Inflammatory macrophage treated with lipopolysaccharide for 4 hours (primary cell): ENCODE data around the gene SUCLG2.

Experiments
- DNase-seq: peaks from one replicate; pipeline ENCODE4 v3.0.0-alpha.2; 2020

SUCLG2 gene

DNA sequence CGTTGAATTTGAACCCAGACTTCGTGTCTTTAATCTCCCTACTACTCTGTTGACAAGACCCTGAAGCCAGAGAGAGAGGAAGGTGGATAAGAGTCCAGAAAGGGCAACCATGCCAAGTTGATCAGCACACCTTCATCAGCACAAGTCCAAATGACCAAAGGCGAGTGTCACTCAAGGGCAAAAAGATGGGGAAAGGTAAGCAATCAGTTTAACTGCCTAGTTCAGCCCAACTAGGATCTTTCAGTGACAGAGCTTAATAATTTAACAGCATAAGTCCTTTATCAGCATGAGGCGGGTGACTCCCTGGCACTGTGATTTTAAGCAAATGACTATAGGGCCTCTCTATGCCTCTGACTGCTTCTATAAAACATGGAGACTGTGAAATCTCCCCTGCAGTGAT lies 6.2 kb downstream of the SUCLG2 start:
- DNase-seq, result no peak

DNA sequence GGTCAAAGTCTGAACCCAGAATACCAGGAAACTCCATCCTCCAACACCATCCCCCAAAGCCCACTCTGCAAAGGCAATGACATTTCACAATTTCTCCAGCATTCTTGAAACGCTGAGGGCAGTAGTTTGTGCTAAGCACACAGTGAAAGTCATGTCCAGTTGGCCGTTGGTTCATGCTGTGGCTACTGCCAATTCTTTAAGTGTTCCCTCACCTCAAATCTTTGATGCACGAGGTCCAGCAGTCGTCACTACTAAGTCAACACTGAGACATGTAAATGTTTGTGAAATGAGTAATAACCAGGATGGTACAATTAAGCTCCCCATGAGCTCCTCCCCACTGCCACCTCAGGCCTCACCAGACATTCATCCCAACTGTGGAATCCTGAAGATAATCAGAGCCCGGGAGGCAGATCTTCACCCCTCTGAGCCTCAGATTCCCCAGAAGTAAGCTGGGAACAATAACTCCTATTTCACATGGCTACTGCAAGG lies 7.0 kb downstream of the SUCLG2 start:
- DNase-seq, result no peak

GRCh38 chr3:67646586-67647234 lies 7.7 kb downstream of the SUCLG2 start:
- no peak for DNase-seq

DNA sequence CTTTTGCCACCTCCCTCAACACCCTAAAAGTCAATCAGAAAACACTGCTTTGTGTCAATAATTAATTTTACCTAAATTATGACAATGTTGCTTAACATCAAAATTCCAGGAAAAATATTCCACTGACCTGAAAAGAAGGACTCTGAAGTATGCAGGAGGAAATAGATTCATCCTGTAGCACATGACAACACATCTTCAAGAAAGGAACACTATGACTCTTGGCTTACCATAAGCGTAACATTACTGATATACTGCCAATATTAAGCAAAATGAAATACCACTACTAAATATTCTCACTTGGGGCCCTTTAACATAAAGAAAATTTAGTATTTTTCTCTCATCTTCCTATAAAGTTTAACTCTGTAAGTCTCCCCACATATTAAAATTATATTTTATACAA lies 9.6 kb downstream of the SUCLG2 start:
- no peak for DNase-seq

DNA sequence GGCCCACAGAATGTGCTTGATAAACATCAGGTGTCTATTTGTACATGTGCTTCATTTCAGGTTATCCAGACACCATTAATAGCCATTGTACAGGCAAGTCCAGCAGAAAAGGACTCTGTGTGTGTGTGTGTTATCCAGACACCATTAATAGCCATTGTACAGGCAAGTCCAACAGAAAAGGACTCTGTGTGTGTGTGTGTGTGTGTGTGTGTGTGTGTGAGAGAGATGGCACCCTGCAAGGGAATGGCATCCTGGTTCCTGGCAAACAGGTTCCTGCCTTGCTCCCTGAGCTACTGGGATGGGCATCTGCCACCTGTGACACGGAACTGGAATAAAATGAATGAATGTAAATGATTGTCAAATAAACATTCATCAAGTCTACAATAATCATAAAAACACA lies 11.7 kb downstream of the SUCLG2 start:
- DNase-seq, result no peak

DNA sequence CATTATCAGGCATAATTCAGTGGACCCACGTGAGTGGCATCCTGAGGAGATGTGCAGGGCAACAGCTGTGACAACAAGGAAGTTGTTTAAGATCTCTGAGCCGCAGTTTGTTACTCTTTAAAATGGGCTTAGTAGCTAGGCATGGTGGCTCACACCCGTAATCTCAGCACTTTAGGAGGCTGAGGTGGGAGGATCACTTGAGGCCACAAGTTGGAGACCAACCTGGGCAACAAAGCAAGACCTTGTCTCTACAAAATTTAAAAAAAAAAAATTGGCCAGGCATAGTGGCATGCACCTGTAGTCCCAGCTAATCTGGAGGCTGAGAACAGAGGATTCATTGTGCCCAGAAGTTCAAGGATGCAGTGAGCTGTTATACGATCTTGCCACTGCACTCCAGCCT lies 12.2 kb downstream of the SUCLG2 start:
- DNase-seq, result no peak

- no peak for DNase-seq
Measured at GRCh38 chr3:67641451-67641850, 13.0 kb downstream of the SUCLG2 start.

GRCh38 chr3:67640023-67640660 lies 14.3 kb downstream of the SUCLG2 start:
- DNase-seq, result no peak

DNA sequence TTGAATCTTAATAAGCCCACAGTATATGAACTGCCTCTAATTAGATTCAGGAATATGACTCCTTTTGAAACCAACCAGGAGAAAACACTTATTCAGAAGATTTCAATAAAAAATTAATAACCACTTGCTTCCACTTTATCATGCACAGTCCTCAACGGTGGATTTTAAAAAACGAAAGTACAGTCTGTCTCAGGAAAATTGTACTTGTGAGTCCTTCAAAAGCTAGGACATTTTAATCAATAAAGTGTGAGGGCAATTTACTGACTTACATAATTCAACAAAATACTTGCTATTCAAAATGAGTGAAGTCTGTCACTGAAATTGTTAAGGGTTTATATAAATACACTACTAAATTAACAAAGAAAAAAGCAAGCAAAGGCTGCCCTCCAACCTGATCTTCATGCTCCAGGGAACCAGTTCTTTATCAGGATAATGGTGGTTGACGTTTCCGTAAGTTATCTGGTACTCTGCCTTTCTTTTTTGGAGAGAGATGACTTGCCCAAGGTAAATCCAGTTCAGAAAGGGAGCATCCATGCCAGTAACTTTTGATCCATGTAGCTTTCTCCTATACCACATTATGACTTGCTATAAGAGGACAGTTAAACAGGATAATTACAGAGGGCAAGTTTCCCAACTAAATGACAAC lies 17.0 kb downstream of the SUCLG2 start:
- no peak for DNase-seq

- DNase-seq, result no peak
Measured at GRCh38 chr3:67635806-67636205, 18.6 kb downstream of the SUCLG2 start.

DNA sequence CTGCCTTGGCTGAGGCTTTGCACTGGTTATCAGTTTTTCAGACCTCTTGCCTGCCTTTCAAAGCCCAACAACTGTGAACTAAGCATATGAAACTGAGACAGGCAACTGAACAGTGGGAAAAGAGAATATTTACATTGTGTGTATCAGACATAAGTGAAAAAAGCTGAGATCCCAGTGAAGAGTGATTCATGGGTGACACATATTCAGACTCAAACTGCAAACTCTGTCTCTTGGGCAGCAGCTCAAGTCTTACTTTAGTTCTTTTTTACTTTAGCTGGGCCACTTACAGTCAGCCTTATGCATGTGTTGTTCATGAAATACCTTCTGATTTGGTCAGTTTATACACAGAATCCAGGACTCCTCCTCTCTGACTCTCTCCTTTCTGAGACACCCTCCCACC lies 19.2 kb downstream of the SUCLG2 start:
- no peak for DNase-seq

DNA sequence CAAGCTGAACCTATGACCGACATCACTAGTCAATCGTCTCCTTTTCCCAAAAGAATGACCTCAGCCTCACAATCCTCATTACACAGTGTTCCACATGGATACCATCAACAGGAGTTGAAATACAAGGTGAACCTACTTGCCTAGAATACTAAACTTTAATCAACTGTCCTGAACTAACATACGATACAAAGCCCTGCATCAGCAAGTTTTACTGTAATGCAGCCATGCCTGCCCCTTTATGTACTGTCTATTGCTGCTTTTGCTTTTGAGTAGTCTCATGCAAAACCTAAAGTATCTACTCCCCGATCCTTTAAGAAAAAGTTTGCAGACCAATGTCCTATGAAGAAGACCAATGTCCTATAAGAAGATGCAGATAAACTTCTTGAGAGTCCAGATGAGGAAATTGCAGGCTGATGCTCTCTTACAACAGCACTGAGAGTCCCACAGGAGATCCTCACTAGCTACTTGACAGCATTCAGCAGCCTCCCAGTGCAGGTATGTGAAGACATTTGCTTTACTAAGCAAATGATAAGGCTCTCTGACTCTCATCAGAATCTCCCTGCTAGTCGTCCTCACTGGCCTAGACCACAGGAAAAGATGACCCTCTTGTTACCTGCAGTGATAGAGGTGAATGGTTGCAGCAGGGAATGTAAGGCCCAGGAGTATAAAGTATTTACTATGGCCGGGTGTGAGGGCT lies 23.6 kb downstream of the SUCLG2 start:
- no peak for DNase-seq

DNA sequence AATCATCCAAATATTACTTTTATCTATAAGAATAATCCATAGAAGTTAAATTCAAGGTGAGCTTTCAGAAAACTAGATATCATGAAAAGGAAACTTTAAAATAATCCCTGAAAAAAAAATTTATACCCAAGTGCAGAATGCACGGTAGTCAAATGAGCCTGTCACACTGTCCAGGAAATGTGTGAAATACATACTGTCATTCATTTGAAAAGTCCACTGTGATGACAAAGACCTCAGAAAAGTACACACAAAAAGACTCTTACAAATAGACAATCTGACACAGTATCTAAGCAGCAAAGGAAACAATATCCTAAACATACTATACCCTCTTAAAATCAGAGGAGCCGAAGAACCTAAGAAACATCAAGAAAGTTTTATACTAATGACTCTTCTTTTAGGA lies 29.7 kb downstream of the SUCLG2 start:
- no peak for DNase-seq

- DNase-seq, result no peak
Measured at GRCh38 chr3:67624078-67624477, 30.3 kb downstream of the SUCLG2 start.

DNA sequence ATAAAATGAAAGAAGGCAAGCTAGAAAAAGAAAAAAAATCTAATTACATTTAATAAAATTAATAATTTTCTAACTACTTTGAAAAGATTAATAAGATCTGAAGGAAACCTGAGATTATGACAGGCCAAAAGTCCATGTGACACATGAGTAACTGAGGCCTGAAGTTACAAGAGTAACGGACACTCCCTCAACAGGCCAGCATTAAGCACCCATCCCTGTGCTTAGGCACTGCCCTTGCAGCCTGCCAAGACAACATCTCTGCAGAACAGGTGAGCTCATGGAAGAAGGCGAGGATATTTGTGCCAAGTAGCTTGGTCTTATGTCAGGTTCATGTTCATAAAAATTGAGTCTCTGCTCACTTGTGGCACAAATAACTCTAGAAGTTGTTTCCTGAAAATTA lies 31.8 kb downstream of the SUCLG2 start:
- no peak for DNase-seq

- DNase-seq, result no peak
Measured at GRCh38 chr3:67620869-67621268, 33.5 kb downstream of the SUCLG2 start.

DNA sequence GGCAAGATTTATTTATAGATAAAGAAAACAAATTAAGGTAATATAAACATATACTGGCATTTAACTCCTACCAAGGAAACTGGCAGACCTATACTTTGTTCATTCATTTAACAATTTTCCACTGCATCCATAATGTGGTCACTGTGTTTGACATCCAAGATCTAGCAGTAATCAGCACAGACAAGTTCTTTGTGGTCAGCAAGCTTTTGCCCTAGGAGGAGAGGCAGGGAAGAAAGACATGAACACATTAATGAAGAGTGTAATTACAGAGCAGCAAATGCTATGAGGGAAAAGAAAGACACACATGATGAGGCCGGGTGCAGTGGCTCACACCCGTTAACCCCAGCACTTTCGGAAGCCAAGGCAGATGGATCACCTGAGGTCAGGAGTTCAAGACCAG lies 34.4 kb downstream of the SUCLG2 start:
- DNase-seq, result no peak

DNA sequence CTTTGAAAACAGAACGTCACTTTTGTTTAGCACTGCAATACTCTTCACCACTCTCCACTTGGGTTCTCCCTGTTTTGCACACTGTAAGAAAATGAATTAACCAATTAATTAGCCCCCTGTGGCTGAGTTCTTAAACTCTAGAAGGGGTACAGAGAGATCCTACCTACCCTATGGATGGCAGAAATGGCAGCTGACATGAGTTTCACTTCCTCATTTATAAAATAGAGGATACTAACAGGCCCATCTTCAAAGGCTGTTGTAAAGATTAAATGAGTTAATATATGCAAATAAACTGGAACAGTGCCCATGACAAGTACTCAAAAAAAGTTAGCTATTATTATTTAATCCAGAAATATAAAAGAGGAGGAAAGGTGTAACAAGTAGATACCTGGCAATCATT lies 36.9 kb downstream of the SUCLG2 start:
- DNase-seq, result no peak

GRCh38 chr3:67616046-67616445 lies 38.4 kb downstream of the SUCLG2 start:
- DNase-seq, result no peak

DNA sequence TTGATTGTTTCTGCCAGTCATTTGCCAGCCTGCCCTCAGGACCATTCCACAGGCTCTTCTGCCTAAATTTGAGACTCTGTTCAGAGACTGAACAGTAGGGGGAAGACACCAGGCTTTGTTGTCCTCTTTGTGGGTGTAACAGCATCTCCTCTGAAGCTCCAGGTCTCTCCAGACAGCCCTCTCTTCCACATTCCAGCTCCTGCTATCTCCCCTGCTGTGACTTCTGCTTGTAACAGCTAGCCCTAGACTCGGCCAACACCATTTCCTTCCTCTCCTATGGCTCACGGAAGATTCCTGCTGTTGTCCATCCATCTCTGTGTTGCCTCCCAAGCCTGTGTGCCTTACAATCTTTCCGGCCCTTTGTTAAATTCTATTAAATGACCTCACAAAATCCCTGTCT lies 40.2 kb downstream of the SUCLG2 start:
- DNase-seq, result no peak

DNA sequence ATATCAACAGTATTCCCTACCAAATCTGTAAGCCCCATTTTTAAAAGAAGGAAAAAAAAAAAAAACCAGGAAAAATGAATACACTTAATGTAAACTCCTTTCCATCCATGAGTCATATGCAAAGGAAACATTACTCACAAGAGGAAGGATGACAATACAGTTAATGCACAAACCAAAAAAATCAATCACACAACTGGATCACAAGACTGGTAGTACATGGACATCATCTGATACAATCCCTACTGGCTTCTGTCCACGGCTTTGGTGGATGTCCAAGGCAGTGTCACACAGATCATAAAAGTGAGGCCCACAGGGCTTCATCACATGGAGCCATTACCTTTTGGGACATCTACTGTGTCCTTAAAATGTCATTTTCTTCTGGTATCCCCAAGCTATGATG lies 44.0 kb downstream of the SUCLG2 start:
- peak; percentile 23 for DNase-seq

DNA sequence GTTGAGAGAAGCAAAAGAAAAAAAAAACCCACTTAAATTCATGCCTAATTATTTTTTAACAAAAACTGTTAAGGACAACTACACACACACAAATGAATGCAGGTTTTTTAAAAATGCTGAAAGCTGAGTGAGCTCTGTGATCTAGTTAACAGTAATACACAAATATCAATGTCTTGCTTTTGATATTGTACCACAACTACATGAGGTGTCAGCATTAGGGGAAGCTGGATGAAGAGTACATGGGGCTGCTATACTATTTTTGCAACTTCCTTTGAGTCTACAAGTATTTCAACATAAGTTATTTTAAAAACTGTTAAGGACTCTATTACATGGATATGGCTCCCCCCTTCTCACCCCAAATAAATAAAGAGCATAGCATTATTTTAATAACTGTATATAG lies 44.7 kb downstream of the SUCLG2 start:
- no peak for DNase-seq

GRCh38 chr3:67608034-67608433 lies 46.4 kb downstream of the SUCLG2 start:
- DNase-seq, result no peak

DNA sequence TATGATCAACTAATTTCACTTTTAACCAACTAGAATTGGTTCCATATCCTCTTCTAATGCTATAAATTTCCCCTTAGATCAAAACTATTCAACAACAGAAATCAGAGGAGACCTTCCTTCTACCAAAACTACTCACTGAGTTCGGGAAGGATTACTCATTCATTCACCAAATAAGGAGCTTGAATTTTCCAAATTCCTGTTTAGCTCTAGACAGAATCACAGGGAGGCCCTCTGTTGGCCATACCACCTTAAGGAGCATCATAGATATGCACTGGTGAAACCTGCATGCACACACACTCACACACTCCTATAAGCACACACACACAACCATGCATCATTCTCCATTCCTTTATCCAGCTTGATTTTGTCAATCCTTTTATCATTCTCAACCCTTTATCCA lies 49.0 kb downstream of the SUCLG2 start:
- DNase-seq, result no peak
